ENCODE data around the gene FKBP1B.

DNA sequence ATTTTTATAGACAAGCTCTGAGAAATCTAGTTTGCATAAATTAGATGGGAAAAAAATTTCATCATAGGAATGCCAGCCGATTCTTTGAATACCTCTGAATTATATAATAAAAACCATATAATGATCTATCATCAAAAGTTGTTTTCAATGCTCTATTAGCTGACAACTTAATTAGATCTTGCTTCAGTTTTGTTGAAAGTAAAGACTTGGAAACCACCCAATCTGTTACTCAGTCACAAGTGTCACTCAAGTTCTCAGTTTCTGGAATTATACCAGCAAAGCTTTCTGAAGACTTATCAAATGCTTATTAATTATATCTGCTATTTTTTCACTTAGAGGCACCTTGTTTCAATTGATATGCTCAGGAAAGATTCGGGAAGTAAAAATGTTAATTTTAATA lies 52.5 kb downstream of the FKBP1B start:
- TF ChIP-seq, protein P1, sequence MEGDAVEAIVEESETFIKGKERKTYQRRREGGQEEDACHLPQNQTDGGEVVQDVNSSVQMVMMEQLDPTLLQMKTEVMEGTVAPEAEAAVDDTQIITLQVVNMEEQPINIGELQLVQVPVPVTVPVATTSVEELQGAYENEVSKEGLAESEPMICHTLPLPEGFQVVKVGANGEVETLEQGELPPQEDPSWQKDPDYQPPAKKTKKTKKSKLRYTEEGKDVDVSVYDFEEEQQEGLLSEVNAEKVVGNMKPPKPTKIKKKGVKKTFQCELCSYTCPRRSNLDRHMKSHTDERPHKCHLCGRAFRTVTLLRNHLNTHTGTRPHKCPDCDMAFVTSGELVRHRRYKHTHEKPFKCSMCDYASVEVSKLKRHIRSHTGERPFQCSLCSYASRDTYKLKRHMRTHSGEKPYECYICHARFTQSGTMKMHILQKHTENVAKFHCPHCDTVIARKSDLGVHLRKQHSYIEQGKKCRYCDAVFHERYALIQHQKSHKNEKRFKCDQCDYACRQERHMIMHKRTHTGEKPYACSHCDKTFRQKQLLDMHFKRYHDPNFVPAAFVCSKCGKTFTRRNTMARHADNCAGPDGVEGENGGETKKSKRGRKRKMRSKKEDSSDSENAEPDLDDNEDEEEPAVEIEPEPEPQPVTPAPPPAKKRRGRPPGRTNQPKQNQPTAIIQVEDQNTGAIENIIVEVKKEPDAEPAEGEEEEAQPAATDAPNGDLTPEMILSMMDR (tag by site-specific recombination; IDR thresholded peaks at IDR 0.05), result no peak
- no peak for TF ChIP-seq ZNF121 (tag by site-specific recombination; IDR thresholded peaks at IDR 0.05)
- TF ChIP-seq ZNF600 (tag by site-specific recombination; IDR thresholded peaks at IDR 0.05), result no peak

All from HEK293 (cell line).